Mesenchymal stem cell (in vitro differentiated cells and primary cell): ENCODE measurements around the gene HMOX1.

Source experiments
- DNase-seq: peaks from one replicate; pipeline ENCODE4 v3.0.0-alpha.2; 2013
- H2AFZ ChIP-seq: one replicate; pipeline ENCODE4 v1.6.1; 2013; ENCODE audit warnings: low read depth, mild to moderate bottlenecking, control low read depth, inconsistent platforms, low read length, moderate library complexity
- H2AK5ac ChIP-seq: 2 replicates; pipeline ENCODE4 v1.6.1; 2013; ENCODE audit warnings: low read length, moderate library complexity, mild to moderate bottlenecking, inconsistent platforms; ENCODE audit not compliant: severe bottlenecking
- H2BK120ac ChIP-seq: one replicate; pipeline ENCODE4 v1.6.1; 2013; ENCODE audit warnings: low read depth, mild to moderate bottlenecking, inconsistent platforms, low read length, moderate library complexity
- H2BK12ac ChIP-seq, 2 experiments: one replicate each; pipeline ENCODE4 v1.6.1; 2013; ENCODE audit warnings: inconsistent platforms in 2 of 2, low read length in 2 of 2, mild to moderate bottlenecking in 2 of 2, moderate library complexity in 2 of 2, control low read depth in 1 of 2
- H2BK15ac ChIP-seq: one replicate; pipeline ENCODE4 v1.6.1; 2013; ENCODE audit warnings: mild to moderate bottlenecking, low read depth, inconsistent platforms; ENCODE audit not compliant: poor library complexity, severe bottlenecking
- H2BK5ac ChIP-seq: 2 replicates; pipeline ENCODE4 v1.6.1; 2013; ENCODE audit warnings: low read depth, mild to moderate bottlenecking, low read length, control low read depth, inconsistent platforms; ENCODE audit not compliant: poor library complexity, severe bottlenecking
- H3K14ac ChIP-seq, 2 experiments: one replicate each; pipeline ENCODE4 v1.6.1; 2013; ENCODE audit warnings: inconsistent platforms in 2 of 2, low read length in 2 of 2, control low read depth in 1 of 2, mild to moderate bottlenecking in 1 of 2, moderate library complexity in 1 of 2
- H3K18ac ChIP-seq, 2 experiments: one replicate each; pipeline ENCODE4 v1.6.1; 2013; ENCODE audit warnings: inconsistent platforms in 2 of 2, low read length in 2 of 2, control low read depth in 1 of 2, low read depth in 1 of 2, mild to moderate bottlenecking in 1 of 2
- H3K23ac ChIP-seq, 2 experiments: one replicate each; pipeline ENCODE4 v1.6.1; 2013; ENCODE audit warnings: inconsistent platforms in 2 of 2, low read length in 2 of 2, mild to moderate bottlenecking in 2 of 2, moderate library complexity in 2 of 2, control low read depth in 1 of 2
- H3K27ac ChIP-seq: 2 replicates; pipeline ENCODE4 v1.5.1; 2013; ENCODE audit warnings: mild to moderate bottlenecking, moderate library complexity, low read length, control low read depth, inconsistent platforms; ENCODE audit not compliant: poor library complexity, severe bottlenecking
- H3K27me3 ChIP-seq, 2 experiments: 2 replicates each; pipeline versions ENCODE4 v1.6.1 to v1.7.0; 2013; ENCODE audit warnings: low read length in 2 of 2, mild to moderate bottlenecking in 2 of 2, moderate library complexity in 2 of 2, control low read depth in 1 of 2, inconsistent platforms in 1 of 2; ENCODE audit not compliant: control insufficient read depth in 1 of 2, insufficient read depth in 1 of 2
- H3K36me3 ChIP-seq, 2 experiments: 2 replicates each; pipeline versions ENCODE4 v1.6.1 to v1.7.0; 2013; ENCODE audit warnings: low read length in 2 of 2, control low read depth in 1 of 2, inconsistent platforms in 1 of 2, low read depth in 1 of 2, mild to moderate bottlenecking in 1 of 2; ENCODE audit not compliant: insufficient read depth in 2 of 2, control insufficient read depth in 1 of 2
- H3K4ac ChIP-seq, 2 experiments: one replicate each; pipeline ENCODE4 v1.6.1; 2013; ENCODE audit warnings: inconsistent platforms in 2 of 2, low read length in 2 of 2, mild to moderate bottlenecking in 2 of 2, moderate library complexity in 2 of 2, control low read depth in 1 of 2, low read depth in 1 of 2
- H3K4me1 ChIP-seq: 2 replicates; pipeline ENCODE4 v1.6.1; 2013; ENCODE audit warnings: low read depth, low read length, control low read depth; ENCODE audit not compliant: control insufficient read depth, insufficient read depth
- H3K4me2 ChIP-seq: 2 replicates; pipeline ENCODE4 v1.6.1; 2013; ENCODE audit warnings: low read length, mild to moderate bottlenecking, inconsistent platforms; ENCODE audit not compliant: poor library complexity, severe bottlenecking
- H3K4me3 ChIP-seq, 2 experiments: 2 replicates each; pipeline versions ENCODE4 v1.5.1 to v1.7.0; 2013; ENCODE audit warnings: low read length in 2 of 2, mild to moderate bottlenecking in 2 of 2, control low read depth in 1 of 2, low read depth in 1 of 2; ENCODE audit not compliant: insufficient read depth in 1 of 2
- H3K79me1 ChIP-seq: replicated peaks from 2 replicates; pipeline ENCODE4 v1.6.1; 2013; ENCODE audit warnings: mild to moderate bottlenecking, control low read depth, low read length, inconsistent platforms; ENCODE audit not compliant: poor library complexity, severe bottlenecking
- H3K9ac ChIP-seq: 2 replicates; pipeline ENCODE4 v1.7.0; 2013; ENCODE audit warnings: mild to moderate bottlenecking, low read length, moderate library complexity
- H3K9me3 ChIP-seq: 2 replicates; pipeline ENCODE4 v1.7.0; 2013; ENCODE audit warnings: mild to moderate bottlenecking, low read length; ENCODE audit not compliant: control insufficient read depth
- H4K8ac ChIP-seq: one replicate; pipeline ENCODE4 v1.6.1; 2013; ENCODE audit warnings: inconsistent platforms, mild to moderate bottlenecking, low read length, moderate library complexity
- H4K91ac ChIP-seq: one replicate; pipeline ENCODE4 v1.6.1; 2013; ENCODE audit warnings: mild to moderate bottlenecking, low read length, inconsistent platforms
- WGBS: methylation state at CpG from one replicate; pipeline ENCODE4 v1.1.7; 2013; ENCODE audit warnings: mixed read lengths; 5-methylcytosine and 5-hydroxymethylcytosine counted together

The HMOX1 gene

GRCh38 chr22:35424761-35425160 lies 43.9 kb downstream of the HMOX1 start:
- no peak overlapping the region for H3K4me2 ChIP-seq
- H2AK5ac ChIP-seq: no peak overlapping the region
- no peak overlapping the region for H2AFZ ChIP-seq
- H3K27me3 ChIP-seq: no peaks in the 10 kb centered on the region
- H3K23ac ChIP-seq: no peak overlapping the region
- H2BK120ac ChIP-seq: no peak overlapping the region
- no peaks in the 10 kb centered on the region for H3K9me3 ChIP-seq
- WGBS: 99% methylated on average over 7 of the region's 7 CpGs
- no peak overlapping the region for H4K8ac ChIP-seq
- no peak overlapping the region for H3K18ac ChIP-seq
- H3K36me3 ChIP-seq: peaks cover 44 to 47% of the 10 kb centered on the region in 2 experiments
- DNase-seq: no peak
- H2BK5ac ChIP-seq: no peak overlapping the region
- H4K91ac ChIP-seq: no peak overlapping the region
- H3K14ac ChIP-seq: no peak overlapping the region
- no peak overlapping the region for H2BK15ac ChIP-seq
- no peak overlapping the region for H3K27ac ChIP-seq
- no peak overlapping the region for H2BK12ac ChIP-seq
- no peak overlapping the region for H3K9ac ChIP-seq
- no peak overlapping the region for H3K4ac ChIP-seq
- no peaks in the 10 kb centered on the region for H3K79me1 ChIP-seq
- no peak overlapping the region for H3K4me3 ChIP-seq
- peaks cover 19% of the 10 kb centered on the region for H3K4me1 ChIP-seq

- no peak overlapping the region for H2BK15ac ChIP-seq
- H2BK5ac ChIP-seq: no peak overlapping the region
- H4K8ac ChIP-seq: peak overlapping the region; percentile 5
- no peak overlapping the region for H3K23ac ChIP-seq
- no peak overlapping the region for H4K91ac ChIP-seq
- H2AK5ac ChIP-seq: peak overlapping the region; percentile 50
- no peak overlapping the region for H3K9ac ChIP-seq
- H3K79me1 ChIP-seq: no peaks in the 10 kb centered on the region
- peaks cover 19% of the 10 kb centered on the region for H3K4me1 ChIP-seq
- H2BK12ac ChIP-seq: no peak overlapping the region
- no peak overlapping the region for H2AFZ ChIP-seq
- no peak for DNase-seq
- no peaks in the 10 kb centered on the region for H3K27me3 ChIP-seq
- H3K14ac ChIP-seq: no peak overlapping the region
- no peak overlapping the region for H3K18ac ChIP-seq
- H3K36me3 ChIP-seq: peaks cover 38 to 39% of the 10 kb centered on the region in 2 experiments
- no peak overlapping the region for H3K27ac ChIP-seq
- H3K4ac ChIP-seq: no peak overlapping the region
- H2BK120ac ChIP-seq: no peak overlapping the region
- H3K4me2 ChIP-seq: no peak overlapping the region
- 96% methylated on average over 6 of the region's 7 CpGs for WGBS
- no peak overlapping the region for H3K4me3 ChIP-seq
- no peaks in the 10 kb centered on the region for H3K9me3 ChIP-seq
Measured at GRCh38 chr22:35425546-35425945, 44.6 kb downstream of the HMOX1 start.

GRCh38 chr22:35425971-35426800 lies 45.3 kb downstream of the HMOX1 start:
- Histone ChIP-seq H3K36me3 (peaks cover 32 to 34% of the 10 kb centered on the region in 2 experiments), H3K18ac (no peak overlapping the region), H3K4me1 (peaks cover 21% of the 10 kb centered on the region), H3K4me2 (no peak overlapping the region), H2BK120ac (no peak overlapping the region), H3K9ac (no peak overlapping the region), H3K27ac (peak overlapping the region; percentile 21), H3K4me3 (no peak overlapping the region), H4K8ac (peak overlapping the region; percentile 5), H2BK15ac (no peak overlapping the region), H2AFZ (no peak overlapping the region), H4K91ac (peak overlapping the region; percentile 4), H3K14ac (no peak overlapping the region), H3K4ac (no peak overlapping the region), H3K23ac (no peak overlapping the region), H3K27me3 (no peaks in the 10 kb centered on the region), H2AK5ac (peak overlapping the region; percentile 50), H3K79me1 (no peaks in the 10 kb centered on the region), H3K9me3 (no peaks in the 10 kb centered on the region), H2BK12ac (no peak overlapping the region), H2BK5ac (no peak overlapping the region)
- DNase-seq: no peak
- WGBS: 94% methylated on average over 10 of the region's 11 CpGs

- no peak overlapping the region for H3K9ac ChIP-seq
- peaks cover 26 to 28% of the 10 kb centered on the region in 2 experiments for H3K36me3 ChIP-seq
- H3K4me2 ChIP-seq: no peak overlapping the region
- no peak overlapping the region for H2BK15ac ChIP-seq
- H3K4me1 ChIP-seq: peaks cover 24% of the 10 kb centered on the region
- H3K27ac ChIP-seq: peak overlapping the region; percentile 34
- H4K8ac ChIP-seq: no peak overlapping the region
- H2AK5ac ChIP-seq: no peak overlapping the region
- H3K14ac ChIP-seq: no peak overlapping the region
- H3K79me1 ChIP-seq: no peaks in the 10 kb centered on the region
- no peak overlapping the region for H3K23ac ChIP-seq
- H3K27me3 ChIP-seq: no peaks in the 10 kb centered on the region
- H3K18ac ChIP-seq: no peak overlapping the region
- no peak overlapping the region for H2BK120ac ChIP-seq
- no peak overlapping the region for H4K91ac ChIP-seq
- H3K4ac ChIP-seq: no peak overlapping the region
- no peaks in the 10 kb centered on the region for H3K9me3 ChIP-seq
- WGBS: 82% methylated on average over 5 of the region's 5 CpGs
- DNase-seq: no peak
- H2BK5ac ChIP-seq: no peak overlapping the region
- H2BK12ac ChIP-seq: no peak overlapping the region
- H2AFZ ChIP-seq: no peak overlapping the region
- no peak overlapping the region for H3K4me3 ChIP-seq
Measured at GRCh38 chr22:35426801-35427140, 45.9 kb downstream of the HMOX1 start.
